Mesendoderm (in vitro differentiated cells): ENCODE measurements around the gene ATP5F1D.

ENCODE experiments used
- DNase-seq: peaks from one replicate; pipeline ENCODE4 v3.0.0; 2013
- H2AK5ac ChIP-seq: 2 replicates; pipeline ENCODE4 v1.6.1; 2013; ENCODE audit warnings: low read length, inconsistent platforms
- H2BK120ac ChIP-seq: 2 replicates; pipeline ENCODE4 v1.6.1; 2013; ENCODE audit warnings: low read depth, mild to moderate bottlenecking, low read length, moderate library complexity, mixed read lengths
- H2BK15ac ChIP-seq: replicated peaks from 2 replicates; pipeline ENCODE4 v1.6.1; 2013; ENCODE audit warnings: low read depth, mild to moderate bottlenecking, moderate library complexity
- H2BK5ac ChIP-seq: 2 replicates; pipeline ENCODE4 v1.6.1; 2013; ENCODE audit warnings: low read length, inconsistent platforms
- H3K18ac ChIP-seq: 2 replicates; pipeline ENCODE4 v1.6.1; 2013; ENCODE audit warnings: mild to moderate bottlenecking, low read length, mixed read lengths
- H3K23ac ChIP-seq: one replicate; pipeline ENCODE4 v1.6.1; 2013; ENCODE audit warnings: low read length
- H3K27ac ChIP-seq: 2 replicates; pipeline ENCODE4 v1.5.1; 2013; ENCODE audit warnings: low read depth, mild to moderate bottlenecking, inconsistent platforms, low read length, moderate library complexity
- H3K27me3 ChIP-seq: 2 replicates; pipeline ENCODE4 v1.6.1; 2013; ENCODE audit warnings: low read length, control low read depth, mild to moderate bottlenecking, inconsistent platforms; ENCODE audit not compliant: insufficient read depth, poor library complexity
- H3K36me3 ChIP-seq: 2 replicates; pipeline ENCODE4 v1.6.1; 2013; ENCODE audit warnings: low read length, inconsistent platforms; ENCODE audit not compliant: control insufficient read depth, insufficient read depth
- H3K4ac ChIP-seq: one replicate; pipeline ENCODE4 v1.6.1; 2013; ENCODE audit warnings: low read depth, mild to moderate bottlenecking, low read length, moderate library complexity
- H3K4me1 ChIP-seq: 2 replicates; pipeline ENCODE4 v1.6.1; 2013; ENCODE audit warnings: low read depth, low read length, inconsistent platforms; ENCODE audit not compliant: control insufficient read depth
- H3K4me2 ChIP-seq: 2 replicates; pipeline ENCODE4 v1.6.1; 2013; ENCODE audit warnings: low read length
- H3K4me3 ChIP-seq: 2 replicates; pipeline ENCODE4 v1.5.1; 2013; ENCODE audit warnings: mild to moderate bottlenecking, low read length
- H3K56ac ChIP-seq: one replicate; pipeline ENCODE4 v1.6.1; 2013; ENCODE audit warnings: low read length
- H3K79me1 ChIP-seq: 2 replicates; pipeline ENCODE4 v1.6.1; 2013; ENCODE audit warnings: low read length, inconsistent platforms
- H3K79me2 ChIP-seq: 2 replicates; pipeline ENCODE4 v1.6.1; 2013; ENCODE audit warnings: mild to moderate bottlenecking, low read length; ENCODE audit not compliant: control insufficient read depth, insufficient read depth
- H3K9ac ChIP-seq: 2 replicates; pipeline ENCODE4 v1.6.1; 2013; ENCODE audit warnings: low read length, inconsistent platforms
- H4K5ac ChIP-seq: one replicate; pipeline ENCODE4 v1.6.1; 2013; ENCODE audit warnings: low read length
- H4K8ac ChIP-seq: one replicate; pipeline ENCODE4 v1.6.1; 2013; ENCODE audit warnings: low read depth, mild to moderate bottlenecking, control low read depth, low read length, moderate library complexity
- WGBS: extraction: QIAGEN DNeasy Blood & Tissue Kit; methylation state at CpG from one replicate; pipeline ENCODE4 v1.1.7; 2013; ENCODE audit warnings: low lambda C conversion rate, missing lambda C conversion rate; ENCODE audit not compliant: insufficient coverage; ENCODE audit errors: extremely low coverage; 5-methylcytosine and 5-hydroxymethylcytosine counted together

ATP5F1D gene

GRCh38 chr19:1281569-1282287, 40.2 kb downstream of the ATP5F1D start:
- Histone ChIP-seq H3K4ac (no peak overlapping the region), H3K9ac (no peak overlapping the region), H3K79me1 (peaks cover 2% of the 10 kb centered on the region), H3K79me2 (peaks cover 1% of the 10 kb centered on the region), H3K56ac (no peak overlapping the region), H3K4me3 (no peak overlapping the region), H2AK5ac (no peak overlapping the region), H4K5ac (no peak overlapping the region), H2BK5ac (no peak overlapping the region), H3K18ac (no peak overlapping the region), H3K4me1 (no peaks in the 10 kb centered on the region), H4K8ac (no peak overlapping the region), H3K36me3 (peaks cover 3% of the 10 kb centered on the region), H2BK15ac (no peak overlapping the region), H3K4me2 (no peak overlapping the region), H3K27me3 (no peaks in the 10 kb centered on the region), H3K23ac (no peak overlapping the region), H3K27ac (no peak overlapping the region), H2BK120ac (no peak overlapping the region)
- DNase-seq, result no peak
- WGBS, result no CpG with 5 or more reads among the region's 15 CpGs

GRCh38 chr19:1282588-1283206, 41.1 kb downstream of the ATP5F1D start:
- Histone ChIP-seq H2AK5ac (no peak overlapping the region), H3K79me2 (no peaks in the 10 kb centered on the region), H3K4me1 (no peaks in the 10 kb centered on the region), H2BK120ac (no peak overlapping the region), H3K27me3 (no peaks in the 10 kb centered on the region), H3K4me2 (no peak overlapping the region), H3K79me1 (no peaks in the 10 kb centered on the region), H3K23ac (no peak overlapping the region), H4K8ac (no peak overlapping the region), H3K18ac (no peak overlapping the region), H2BK15ac (no peak overlapping the region), H2BK5ac (no peak overlapping the region), H3K27ac (no peak overlapping the region), H3K56ac (no peak overlapping the region), H3K4me3 (no peak overlapping the region), H3K4ac (no peak overlapping the region), H3K36me3 (peaks cover 3% of the 10 kb centered on the region), H4K5ac (no peak overlapping the region), H3K9ac (no peak overlapping the region)
- DNase-seq, result no peak
- no CpG with 5 or more reads among the region's 18 CpGs for WGBS

GRCh38 chr19:1283207-1283916, 41.8 kb downstream of the ATP5F1D start:
- no peak overlapping the region for H2AK5ac ChIP-seq
- H4K8ac ChIP-seq, result no peak overlapping the region
- H2BK120ac ChIP-seq, result no peak overlapping the region
- no peak overlapping the region for H3K9ac ChIP-seq
- no peak overlapping the region for H3K18ac ChIP-seq
- DNase-seq, result no peak
- H3K36me3 ChIP-seq, result peaks cover 3% of the 10 kb centered on the region
- H3K4me2 ChIP-seq, result no peak overlapping the region
- no peak overlapping the region for H3K23ac ChIP-seq
- H3K27ac ChIP-seq, result no peak overlapping the region
- H3K4ac ChIP-seq, result no peak overlapping the region
- H3K79me2 ChIP-seq, result no peaks in the 10 kb centered on the region
- WGBS, result no CpG with 5 or more reads among the region's 29 CpGs
- H4K5ac ChIP-seq, result no peak overlapping the region
- no peaks in the 10 kb centered on the region for H3K27me3 ChIP-seq
- H3K79me1 ChIP-seq, result no peaks in the 10 kb centered on the region
- no peak overlapping the region for H3K56ac ChIP-seq
- H3K4me3 ChIP-seq, result no peak overlapping the region
- H3K4me1 ChIP-seq, result no peaks in the 10 kb centered on the region
- no peak overlapping the region for H2BK15ac ChIP-seq
- H2BK5ac ChIP-seq, result no peak overlapping the region

- H3K4me3 ChIP-seq, result no peak overlapping the region
- no peak overlapping the region for H2AK5ac ChIP-seq
- H3K79me2 ChIP-seq, result no peaks in the 10 kb centered on the region
- peaks cover 2% of the 10 kb centered on the region for H3K36me3 ChIP-seq
- H3K18ac ChIP-seq, result no peak overlapping the region
- no peak overlapping the region for H2BK15ac ChIP-seq
- H3K9ac ChIP-seq, result no peak overlapping the region
- no peak overlapping the region for H3K56ac ChIP-seq
- H3K23ac ChIP-seq, result no peak overlapping the region
- no peak for DNase-seq
- no peak overlapping the region for H4K8ac ChIP-seq
- no peak overlapping the region for H2BK120ac ChIP-seq
- no peak overlapping the region for H3K27ac ChIP-seq
- no CpG with 5 or more reads among the region's 12 CpGs for WGBS
- H3K4me2 ChIP-seq, result no peak overlapping the region
- no peaks in the 10 kb centered on the region for H3K79me1 ChIP-seq
- H2BK5ac ChIP-seq, result no peak overlapping the region
- H4K5ac ChIP-seq, result no peak overlapping the region
- H3K4ac ChIP-seq, result no peak overlapping the region
- no peaks in the 10 kb centered on the region for H3K27me3 ChIP-seq
- H3K4me1 ChIP-seq, result no peaks in the 10 kb centered on the region
These were observed 42.4 kb downstream of the ATP5F1D start for GRCh38 chr19:1283917-1284292.

GRCh38 chr19:1284293-1284978, 42.9 kb downstream of the ATP5F1D start:
- Histone ChIP-seq H3K23ac (no peak overlapping the region), H2BK5ac (no peak overlapping the region), H3K27me3 (no peaks in the 10 kb centered on the region), H2BK120ac (no peak overlapping the region), H2AK5ac (no peak overlapping the region), H2BK15ac (no peak overlapping the region), H3K27ac (no peak overlapping the region), H3K4ac (no peak overlapping the region), H3K79me1 (no peaks in the 10 kb centered on the region), H3K4me2 (no peak overlapping the region), H3K4me3 (no peak overlapping the region), H3K79me2 (no peaks in the 10 kb centered on the region), H3K36me3 (no peaks in the 10 kb centered on the region), H3K9ac (no peak overlapping the region), H3K18ac (no peak overlapping the region), H3K4me1 (no peaks in the 10 kb centered on the region), H4K5ac (no peak overlapping the region), H4K8ac (no peak overlapping the region), H3K56ac (no peak overlapping the region)
- DNase-seq, result no peak
- WGBS, result no CpG with 5 or more reads among the region's 20 CpGs
